Ascending aorta (tissue), 2 donors: ENCODE measurements around the gene MYADML2. TPM values are rescaled to one million over a fixed set of nuclear protein-coding genes. Genes with fewer than 3 reads are reported as not detected.
A peak's percentile ranks its signal among the peaks of the same experiment; 100 is the strongest.

Experiments used
- DNase-seq, 2 donors: peaks; one replicate each; pipeline ENCODE4 v3.0.0-alpha.2; 2019; ENCODE audit warnings: low spot score in 2 of 2
- H3K27ac ChIP-seq, 2 donors: fragments of 200-600 bp; sonication (generic); one replicate each; pipeline ENCODE4 v1.5.1; 2016 to 2017; ENCODE audit warnings: mild to moderate bottlenecking in 1 of 2
- H3K27me3 ChIP-seq: fragments of 200-600 bp; sonication (generic); one replicate; pipeline ENCODE4 v1.5.1; 2017
- H3K36me3 ChIP-seq, 2 donors: fragments of 200-600 bp; sonication (generic); one replicate each; pipeline ENCODE4 v1.5.1; 2016
- H3K4me1 ChIP-seq, 2 donors: fragments of 200-600 bp; sonication (generic); one replicate each; pipeline ENCODE4 v1.5.1; 2016 to 2017; ENCODE audit warnings: mild to moderate bottlenecking in 1 of 2
- H3K4me3 ChIP-seq, 2 donors: fragments of 200-600 bp; sonication (generic); one replicate each; pipeline ENCODE4 v1.5.1; 2016 to 2017; ENCODE audit warnings: mild to moderate bottlenecking in 1 of 2
- H3K9me3 ChIP-seq, 2 donors: fragments of 200-600 bp; sonication (generic); one replicate each; pipeline ENCODE4 v1.5.1; 2016
- intact Hi-C: fragments of 100-400 bp; cut with DNase I; formaldehyde crosslinking; loops from one replicate; pipeline ENCODE4 v1.15.1; 2023
- total RNA-seq: library from RNA; depleted of rRNA; stranded (reverse); fragments of >200 nt; gene quantifications from one replicate; pipeline ENCODE4 v1.1.0, GENCODE V29; 2016
- TF ChIP-seq, protein P1 (sequence below), 3 experiments: fragments of 200-600 bp in 2 of 3; fragments of 450-650 bp in 1 of 3; sonication (generic) in 2 of 3; IDR thresholded peaks; one replicate each; pipeline ENCODE4 v1.5.1; 2016 to 2019; ENCODE audit warnings: antibody characterized with exemption in 3 of 3, mild to moderate bottlenecking in 1 of 3, moderate library complexity in 1 of 3

The MYADML2 gene
- total RNA-seq, 1 donor from 2014 or later, result not detected

DNA sequence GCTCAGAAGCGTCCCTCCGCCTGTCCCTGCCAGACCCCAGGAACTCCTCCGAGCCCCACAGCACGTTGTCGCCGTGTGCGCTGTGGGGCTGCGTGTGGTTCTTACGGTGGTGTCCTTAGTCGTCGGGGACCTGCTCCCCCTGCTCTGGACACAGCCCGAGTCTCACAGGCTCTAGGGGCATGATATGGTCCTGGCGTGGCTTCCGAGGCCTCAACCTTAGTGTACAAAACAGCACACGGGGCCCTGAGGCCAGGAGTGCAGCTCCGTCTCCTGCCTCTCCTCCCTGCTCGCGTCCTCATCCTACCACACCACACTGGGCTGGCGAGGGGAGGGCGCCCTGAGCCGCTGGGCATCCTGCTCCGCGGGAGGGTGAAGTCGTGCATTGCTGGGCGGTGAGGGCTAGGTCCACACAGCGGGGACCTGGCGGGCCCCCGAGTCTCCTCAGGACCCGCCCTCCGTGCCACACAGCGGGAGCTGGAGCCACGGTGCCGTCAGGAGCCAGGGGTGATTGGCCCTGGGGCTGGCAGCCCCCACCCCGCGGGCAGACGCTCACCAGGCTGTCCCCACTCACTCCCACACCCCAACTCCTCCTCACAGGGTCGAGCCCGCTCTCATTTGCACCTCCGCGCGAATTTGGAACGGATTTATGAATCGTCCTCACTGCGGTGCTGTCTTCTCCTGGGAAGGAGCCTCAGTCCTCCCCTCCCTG is 18.3 kb downstream of the MYADML2 start:
- peak overlapping the region in 1 of 2 donors; percentile 85 for H3K4me3 ChIP-seq
- H3K36me3 ChIP-seq, result no peaks in the 10 kb centered on the region
- TF ChIP-seq, protein P1, sequence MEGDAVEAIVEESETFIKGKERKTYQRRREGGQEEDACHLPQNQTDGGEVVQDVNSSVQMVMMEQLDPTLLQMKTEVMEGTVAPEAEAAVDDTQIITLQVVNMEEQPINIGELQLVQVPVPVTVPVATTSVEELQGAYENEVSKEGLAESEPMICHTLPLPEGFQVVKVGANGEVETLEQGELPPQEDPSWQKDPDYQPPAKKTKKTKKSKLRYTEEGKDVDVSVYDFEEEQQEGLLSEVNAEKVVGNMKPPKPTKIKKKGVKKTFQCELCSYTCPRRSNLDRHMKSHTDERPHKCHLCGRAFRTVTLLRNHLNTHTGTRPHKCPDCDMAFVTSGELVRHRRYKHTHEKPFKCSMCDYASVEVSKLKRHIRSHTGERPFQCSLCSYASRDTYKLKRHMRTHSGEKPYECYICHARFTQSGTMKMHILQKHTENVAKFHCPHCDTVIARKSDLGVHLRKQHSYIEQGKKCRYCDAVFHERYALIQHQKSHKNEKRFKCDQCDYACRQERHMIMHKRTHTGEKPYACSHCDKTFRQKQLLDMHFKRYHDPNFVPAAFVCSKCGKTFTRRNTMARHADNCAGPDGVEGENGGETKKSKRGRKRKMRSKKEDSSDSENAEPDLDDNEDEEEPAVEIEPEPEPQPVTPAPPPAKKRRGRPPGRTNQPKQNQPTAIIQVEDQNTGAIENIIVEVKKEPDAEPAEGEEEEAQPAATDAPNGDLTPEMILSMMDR (IDR thresholded peaks at IDR 0.05), result no peak
- DNase-seq, result no peak
- peaks cover 17 to 34% of the 10 kb centered on the region in 2 donors for H3K4me1 ChIP-seq
- intact Hi-C loops, result loop anchor here (5.0 kb wide), 2 partner anchors 56 to 169 kb away; partner anchors contain the start of genes ARHGDIA and FASN
- no peaks in the 10 kb centered on the region for H3K9me3 ChIP-seq
- peak overlapping the region in 1 of 2 donors; percentile 30 for H3K27ac ChIP-seq
- no peaks in the 10 kb centered on the region for H3K27me3 ChIP-seq

DNA sequence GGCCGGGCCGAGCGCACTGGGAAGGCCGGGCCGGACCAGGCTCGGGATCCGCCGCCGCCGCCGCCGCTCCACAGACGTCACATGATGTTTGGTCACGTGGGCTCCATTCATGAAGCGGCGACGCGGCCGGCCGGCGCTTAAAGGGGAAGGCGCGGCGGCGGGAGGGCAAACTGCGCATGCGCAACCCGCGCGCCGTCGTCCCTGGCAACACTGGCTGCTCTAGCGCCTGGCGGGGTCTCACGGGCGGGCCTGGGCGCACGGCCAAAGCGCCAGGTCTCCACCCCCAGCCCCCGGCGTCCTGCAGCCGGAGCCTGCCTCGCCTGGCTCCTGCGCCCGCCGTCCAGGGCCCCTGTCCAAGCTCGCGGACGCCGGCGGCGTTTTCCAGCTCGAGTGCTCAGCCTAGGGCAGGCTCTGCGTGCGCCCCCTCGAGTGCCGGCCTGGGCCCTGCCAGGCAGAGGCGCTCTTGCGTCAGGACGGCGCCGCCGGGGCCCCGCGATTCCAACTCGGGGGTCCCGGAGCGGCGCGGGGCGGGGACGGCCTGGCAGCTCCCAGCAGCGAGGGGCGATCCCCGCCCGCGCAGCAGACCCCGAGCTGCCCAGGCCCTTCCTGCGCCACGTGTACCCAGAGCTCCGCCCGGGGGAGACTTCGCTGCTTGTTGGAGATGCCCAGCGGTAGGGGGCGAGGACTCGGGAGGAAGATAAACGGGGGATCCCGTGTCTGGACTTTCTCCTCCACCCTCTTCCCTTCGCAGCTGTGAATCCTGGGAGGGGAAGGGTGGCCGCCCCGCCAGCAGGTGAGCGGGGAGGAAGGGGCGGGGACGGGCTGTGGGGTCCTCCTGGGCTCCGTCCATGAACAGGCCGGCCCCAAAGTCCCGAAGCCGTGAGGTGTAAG is 19.1 kb downstream of the MYADML2 start, which contains the start of gene MAFG:
TSS of gene MAFG (minus strand) at position 83 of the 891 bp plus-strand sequence. CDS start 4,550 bp downstream, outside the sequence.
- Histone ChIP-seq H3K9me3 (no peaks in the 10 kb centered on the region), H3K4me1 (peaks cover 22 to 42% of the 10 kb centered on the region in 2 donors), H3K27me3 (no peaks in the 10 kb centered on the region), H3K4me3 (peak within 1 kb of the TSS; percentile 85 to 97), H3K27ac (peak within 1 kb of the TSS; percentile 92 to 93), H3K36me3 (no peaks in the 10 kb centered on the region)
- peak; percentile 72 to 95 for DNase-seq
- TF ChIP-seq, protein P1 (IDR thresholded peaks at IDR 0.05), result peak; percentile 15 to 49 (median 24)
- intact Hi-C loops, result loop anchor here (1.0 to 5.0 kb wide), 5 partner anchors 17 to 225 kb away; partner anchors contain the start of genes ARHGDIA, ASPSCR1, FASN and MRPL12

DNA sequence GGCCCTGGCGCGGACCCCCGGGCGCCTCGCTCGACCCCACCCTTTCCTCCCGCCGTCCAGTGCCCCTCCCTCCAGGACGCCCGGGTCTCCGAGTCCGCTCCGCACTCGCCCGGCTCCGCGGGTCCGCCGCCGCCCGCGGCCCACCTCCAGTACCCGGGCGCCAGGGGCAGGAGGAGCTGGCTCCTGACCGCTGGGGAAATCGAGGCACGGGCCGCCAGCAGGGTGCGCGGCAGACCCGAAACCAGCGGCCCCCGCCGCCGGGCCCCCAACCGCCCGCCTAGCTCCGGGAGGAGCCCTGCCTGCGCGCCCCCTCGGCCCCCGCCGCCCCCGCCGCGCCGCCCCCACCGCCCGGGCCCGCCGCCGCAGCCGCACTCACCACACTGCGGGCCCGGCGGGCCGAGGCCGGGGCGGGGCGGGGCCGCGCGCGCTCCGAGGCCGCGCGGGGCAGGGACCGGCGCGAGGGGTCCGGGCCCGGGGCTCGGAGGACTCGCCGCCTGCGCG is 19.8 kb downstream of the MYADML2 start:
- Histone ChIP-seq H3K4me3 (peak overlapping the region; percentile 85 to 97), H3K4me1 (peaks cover 26 to 46% of the 10 kb centered on the region in 2 donors), H3K36me3 (peaks cover 6 to 7% of the 10 kb centered on the region in 2 donors), H3K27me3 (no peaks in the 10 kb centered on the region), H3K9me3 (no peaks in the 10 kb centered on the region), H3K27ac (peak overlapping the region; percentile 92 to 93)
- no peak for DNase-seq
- intact Hi-C loops, result loop anchor here (1.0 to 5.0 kb wide), 5 partner anchors 16 to 224 kb away; partner anchors contain the start of genes ARHGDIA, ASPSCR1, FASN and MRPL12
- TF ChIP-seq, protein P1 (IDR thresholded peaks at IDR 0.05), result no peak

DNA sequence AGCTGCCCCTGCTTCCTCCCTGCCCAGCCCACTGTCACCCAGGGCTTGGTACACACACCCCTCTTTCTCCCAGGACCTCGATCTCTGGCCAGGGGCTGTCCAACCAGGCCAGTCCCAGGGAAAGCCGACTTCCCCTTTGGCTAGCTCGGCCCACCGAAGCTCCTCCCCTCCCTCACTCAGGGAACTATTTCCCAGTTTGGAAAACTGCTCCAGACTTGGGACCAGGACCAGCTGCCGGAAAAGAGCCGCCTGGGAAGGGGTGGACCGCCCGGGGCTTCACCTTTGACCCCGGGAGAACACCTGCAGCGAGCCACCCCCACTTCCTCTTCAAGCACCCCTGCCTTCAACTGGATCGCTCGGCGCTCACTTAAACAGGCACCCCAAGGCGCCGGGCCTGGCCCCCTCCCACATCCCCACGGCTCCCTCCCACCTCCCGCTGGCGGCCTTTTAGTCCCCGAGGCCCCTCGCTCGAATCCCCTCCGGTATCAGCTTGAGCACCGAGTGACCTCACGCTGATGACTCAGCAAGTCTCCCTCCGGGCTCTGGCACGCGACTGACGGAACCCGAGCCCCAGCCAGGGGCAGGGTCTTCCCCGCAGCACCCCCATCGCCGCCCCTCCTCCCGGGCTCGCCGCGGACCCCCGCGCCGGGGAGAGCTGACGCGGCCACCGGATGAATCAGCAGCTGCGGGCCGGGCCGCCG is 20.4 kb downstream of the MYADML2 start:
- Histone ChIP-seq H3K27me3 (no peaks in the 10 kb centered on the region), H3K4me1 (peaks cover 26 to 46% of the 10 kb centered on the region in 2 donors), H3K9me3 (no peaks in the 10 kb centered on the region), H3K27ac (peak overlapping the region; percentile 92 to 93), H3K4me3 (peak overlapping the region; percentile 85 to 97), H3K36me3 (peaks cover 11 to 12% of the 10 kb centered on the region in 2 donors)
- TF ChIP-seq, protein P1 (IDR thresholded peaks at IDR 0.05), result no peak
- intact Hi-C loops, result loop anchor here (1.0 to 5.0 kb wide), 6 partner anchors 16 to 224 kb away; partner anchors contain the start of genes ALYREF, ANAPC11, ARHGDIA and ASPSCR1
- peak; percentile 33 to 89 for DNase-seq
